ENCODE results near the gene SND1.

The SND1 gene

DNA sequence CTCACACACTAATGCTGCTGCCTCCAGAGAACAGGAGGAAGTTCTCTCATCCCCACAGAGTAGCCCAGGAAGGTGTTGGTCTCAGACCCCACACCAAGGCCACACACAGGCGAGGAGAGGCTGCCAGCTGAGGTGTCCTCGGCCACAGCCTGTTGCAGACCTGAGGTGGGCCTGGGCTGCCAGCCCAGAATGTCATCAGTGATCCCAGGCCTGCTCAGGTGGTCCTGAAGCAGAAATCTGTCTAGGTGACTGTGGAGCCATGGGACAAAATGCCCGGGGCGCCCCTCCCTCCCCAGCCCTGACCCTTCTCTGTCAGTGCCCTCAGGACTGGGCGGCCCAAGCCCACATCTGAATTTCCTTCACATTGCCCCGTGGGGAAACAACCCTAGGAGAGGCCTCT is 422.7 kb downstream of the SND1 start:
- no peak for TF ChIP-seq CTCF (IDR thresholded peaks at IDR 0.05; ENCODE audit: control extremely low read depth, extremely low read depth, low read depth, missing control alignments)
- DNase-seq (ENCODE audit: extremely low spot score), result no peak
- POLR2A ChIA-PET, result no interaction called here
- CTCF ChIA-PET, result interaction anchor here (1.2 to 1.4 kb wide), 3 partner anchors 11 to 23 kb away, joined by 3 to 4 read pairs (median 3); no protein-coding TSS in a partner anchor

GRCh38 chr7:128075242-128076095 is 423.5 kb downstream of the SND1 start:
- ChIA-PET CTCF (interaction anchor here (1.1 to 1.4 kb wide), 5 partner anchors 10 to 24 kb away, joined by 3 to 4 read pairs (median 3); no protein-coding TSS in a partner anchor), POLR2A (no interaction called here)
- TF ChIP-seq CTCF (IDR thresholded peaks at IDR 0.05; ENCODE audit: control extremely low read depth, extremely low read depth, low read depth, missing control alignments), result no peak
- no peak for DNase-seq (ENCODE audit: extremely low spot score)

DNA sequence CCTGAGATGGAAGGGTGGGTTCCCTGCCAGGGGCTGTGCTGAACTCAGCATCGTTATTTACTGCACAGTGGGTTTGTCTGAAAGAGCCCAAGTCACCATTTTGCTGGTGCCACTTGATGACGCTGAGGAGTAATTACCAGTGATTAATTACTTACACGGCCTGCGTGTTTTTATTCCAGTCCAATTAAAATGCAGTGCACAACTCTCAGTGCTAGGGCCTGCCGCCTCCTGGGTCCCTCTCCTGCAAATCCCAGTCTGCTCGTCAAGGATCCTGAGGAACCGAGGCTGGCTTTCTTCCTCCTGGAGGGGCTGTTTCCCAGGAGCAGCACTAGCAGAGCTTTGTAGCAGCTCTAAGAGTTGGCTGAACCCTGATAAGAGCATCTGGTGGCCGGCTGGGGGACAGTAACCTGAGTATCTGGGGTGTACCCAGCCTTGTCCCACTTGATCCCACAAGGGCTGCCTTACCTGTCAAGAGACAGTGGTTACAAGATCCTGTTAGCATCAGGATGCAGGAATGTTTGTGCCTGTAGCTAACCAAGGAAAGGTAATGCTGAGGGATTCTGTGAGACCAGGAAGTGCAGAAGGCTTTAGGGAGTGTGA is 424.3 kb downstream of the SND1 start:
- ChIA-PET CTCF (interaction anchor here (1.1 to 1.4 kb wide), 4 partner anchors 9 to 25 kb away, joined by 3 to 4 read pairs (median 3); no protein-coding TSS in a partner anchor), POLR2A (no interaction called here)
- no peak for DNase-seq (ENCODE audit: extremely low spot score)
- no peak for TF ChIP-seq CTCF (IDR thresholded peaks at IDR 0.05; ENCODE audit: control extremely low read depth, extremely low read depth, low read depth, missing control alignments)

DNA sequence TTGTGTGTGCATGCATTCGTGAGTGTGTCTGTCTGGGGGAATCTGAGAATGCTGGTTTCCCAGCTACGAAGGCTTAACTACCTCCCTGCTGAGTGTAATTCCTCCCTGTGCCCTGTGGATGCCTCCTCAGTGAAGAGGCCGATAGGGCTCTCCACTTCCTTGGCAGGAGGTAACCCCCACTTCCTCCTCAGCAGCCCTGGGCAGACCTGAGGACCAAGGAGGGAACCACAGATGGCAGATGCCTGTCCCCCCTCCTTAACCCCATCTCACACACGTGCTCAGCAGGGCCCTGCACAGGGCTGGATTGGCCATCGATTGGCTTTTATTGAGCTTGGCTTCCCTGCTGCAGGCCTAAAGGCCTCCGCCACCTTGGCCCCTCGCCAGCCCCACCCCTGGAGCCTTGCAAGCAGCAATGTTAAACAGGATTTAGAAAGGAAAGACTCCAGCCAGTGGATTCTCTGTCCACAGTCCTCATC is 424.8 kb downstream of the SND1 start:
- ChIA-PET POLR2A (no interaction called here), CTCF (interaction anchor here (1.1 to 1.4 kb wide), 2 partner anchors 9 to 19 kb away, joined by 3 read pairs; no protein-coding TSS in a partner anchor)
- no peak for DNase-seq (ENCODE audit: extremely low spot score)
- no peak for TF ChIP-seq CTCF (IDR thresholded peaks at IDR 0.05; ENCODE audit: control extremely low read depth, extremely low read depth, low read depth, missing control alignments)

GRCh38 chr7:128078309-128078708 is 426.3 kb downstream of the SND1 start:
- POLR2A ChIA-PET, result no interaction called here
- no peak for TF ChIP-seq CTCF (IDR thresholded peaks at IDR 0.05; ENCODE audit: control extremely low read depth, extremely low read depth, low read depth, missing control alignments)
- CTCF ChIA-PET, result interaction anchor here (0.9 to 1.4 kb wide), 4 partner anchors 9 to 131 kb away, joined by 3 to 7 read pairs (median 4); no protein-coding TSS in a partner anchor
- DNase-seq (ENCODE audit: extremely low spot score), result no peak

DNA sequence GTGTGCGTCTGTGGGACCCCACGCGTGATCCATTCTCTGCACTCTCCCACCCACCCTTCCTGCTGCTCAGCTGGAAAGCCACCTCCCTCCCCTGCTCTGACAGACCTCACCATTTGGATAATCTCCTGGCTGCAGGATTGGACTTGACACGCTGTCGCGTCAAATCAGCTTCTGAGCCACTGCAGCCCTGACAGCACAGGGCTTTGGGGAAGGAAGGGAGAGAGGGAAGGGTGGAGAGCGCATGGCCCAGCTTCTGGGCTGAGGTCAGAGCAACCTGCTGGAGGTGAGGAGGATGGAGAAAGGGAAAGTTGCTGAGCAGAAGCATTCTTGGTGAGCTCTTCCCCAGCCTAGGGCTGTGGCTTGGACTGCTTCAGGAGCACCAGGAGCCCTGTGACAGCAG is 428.2 kb downstream of the SND1 start:
- TF ChIP-seq CTCF (IDR thresholded peaks at IDR 0.05; ENCODE audit: control extremely low read depth, extremely low read depth, low read depth, missing control alignments), result no peak
- no peak for DNase-seq (ENCODE audit: extremely low spot score)
- CTCF ChIA-PET, result no interaction called here
- POLR2A ChIA-PET, result no interaction called here
